ENCODE results near the gene MANBA.
"Not testable (repeated sequence)": the region's sequence is repeated elsewhere in the genome, so short reads cannot be mapped to it uniquely, and the experiment has no call there.

GRCh38 chr4:102619021-102619420 is 141.7 kb downstream of the MANBA start:
- TF ChIP-seq, protein P1, sequence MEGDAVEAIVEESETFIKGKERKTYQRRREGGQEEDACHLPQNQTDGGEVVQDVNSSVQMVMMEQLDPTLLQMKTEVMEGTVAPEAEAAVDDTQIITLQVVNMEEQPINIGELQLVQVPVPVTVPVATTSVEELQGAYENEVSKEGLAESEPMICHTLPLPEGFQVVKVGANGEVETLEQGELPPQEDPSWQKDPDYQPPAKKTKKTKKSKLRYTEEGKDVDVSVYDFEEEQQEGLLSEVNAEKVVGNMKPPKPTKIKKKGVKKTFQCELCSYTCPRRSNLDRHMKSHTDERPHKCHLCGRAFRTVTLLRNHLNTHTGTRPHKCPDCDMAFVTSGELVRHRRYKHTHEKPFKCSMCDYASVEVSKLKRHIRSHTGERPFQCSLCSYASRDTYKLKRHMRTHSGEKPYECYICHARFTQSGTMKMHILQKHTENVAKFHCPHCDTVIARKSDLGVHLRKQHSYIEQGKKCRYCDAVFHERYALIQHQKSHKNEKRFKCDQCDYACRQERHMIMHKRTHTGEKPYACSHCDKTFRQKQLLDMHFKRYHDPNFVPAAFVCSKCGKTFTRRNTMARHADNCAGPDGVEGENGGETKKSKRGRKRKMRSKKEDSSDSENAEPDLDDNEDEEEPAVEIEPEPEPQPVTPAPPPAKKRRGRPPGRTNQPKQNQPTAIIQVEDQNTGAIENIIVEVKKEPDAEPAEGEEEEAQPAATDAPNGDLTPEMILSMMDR (conservative IDR thresholded peaks at IDR 0.05 in 1 of 2, IDR thresholded peaks at IDR 0.05 in 1 of 2; ENCODE audit: extremely low read depth in 1 of 2, insufficient read depth in 1 of 2, low read depth in 1 of 2, low read length in 2 of 2), result not testable (repeated sequence)
- not testable (repeated sequence) for TF ChIP-seq EZH2 (IDR thresholded peaks at IDR 0.05; ENCODE audit: borderline replicate concordance, low read length)

Measured in mammary epithelial cell (primary cell).